SIG-M5 treated with dmso at 0.1 percent for 504 hours (cell line): Measurements from ENCODE around the gene PAK6.

Experiments
- DNase-seq: peaks from one replicate; lab custom pipeline; 2025; ENCODE audit not compliant: unreplicated experiment; lab: John Stamatoyannopoulos, UW

The PAK6 gene

GRCh38 chr15:40290918-40291574 is 52.2 kb downstream of the PAK6 start:
- no peak for DNase-seq

- DNase-seq: no peak
These were observed 53.4 kb downstream of the PAK6 start for GRCh38 chr15:40292246-40292645.

- no peak for DNase-seq
These were observed 54.1 kb downstream of the PAK6 start for GRCh38 chr15:40293006-40293405.

- no peak for DNase-seq
These were observed 55.3 kb downstream of the PAK6 start for GRCh38 chr15:40293905-40294895.

- DNase-seq: no peak
These were observed 56.4 kb downstream of the PAK6 start for GRCh38 chr15:40295297-40295696.

- DNase-seq: no peak
These were observed 57.2 kb downstream of the PAK6 start for GRCh38 chr15:40295877-40296560.

GRCh38 chr15:40296561-40297230 is 57.8 kb downstream of the PAK6 start:
- DNase-seq: no peak

GRCh38 chr15:40297356-40297755 is 58.5 kb downstream of the PAK6 start:
- DNase-seq: no peak

- no peak for DNase-seq
These were observed 59.5 kb downstream of the PAK6 start for GRCh38 chr15:40298216-40298935.

GRCh38 chr15:40300367-40300766 is 61.5 kb downstream of the PAK6 start:
- no peak for DNase-seq

- DNase-seq: no peak
These were observed 61.9 kb downstream of the PAK6 start for GRCh38 chr15:40300771-40301170.

GRCh38 chr15:40301467-40302179 is 62.8 kb downstream of the PAK6 start:
- DNase-seq: no peak

GRCh38 chr15:40302288-40302886 is 63.5 kb downstream of the PAK6 start:
- DNase-seq: no peak

- no peak for DNase-seq
These were observed 64.1 kb downstream of the PAK6 start for GRCh38 chr15:40302981-40303380.

GRCh38 chr15:40303576-40303975 is 64.7 kb downstream of the PAK6 start:
- no peak for DNase-seq

- no peak for DNase-seq
These were observed 66.4 kb downstream of the PAK6 start for GRCh38 chr15:40305281-40305680.

- DNase-seq: no peak
These were observed 67.5 kb downstream of the PAK6 start for GRCh38 chr15:40306371-40306770.

GRCh38 chr15:40306908-40307307 is 68.0 kb downstream of the PAK6 start:
- DNase-seq: no peak

GRCh38 chr15:40307421-40308211 is 68.8 kb downstream of the PAK6 start, which contains the start of gene PLCB2:
TSS of gene PLCB2 (minus strand) at chr15:40307935. CDS start at chr15:40307672, 263 bp downstream.
- DNase-seq: peak; percentile 87
